Measurements from ENCODE around the gene PLPPR5. TPM values are rescaled to one million over a fixed set of nuclear protein-coding genes. Genes with fewer than 3 reads are reported as not detected.

PLPPR5 gene
- polyA plus RNA-seq, 2 of the 4 experiments (the other 2 are of a cell fraction) = not detected

DNA sequence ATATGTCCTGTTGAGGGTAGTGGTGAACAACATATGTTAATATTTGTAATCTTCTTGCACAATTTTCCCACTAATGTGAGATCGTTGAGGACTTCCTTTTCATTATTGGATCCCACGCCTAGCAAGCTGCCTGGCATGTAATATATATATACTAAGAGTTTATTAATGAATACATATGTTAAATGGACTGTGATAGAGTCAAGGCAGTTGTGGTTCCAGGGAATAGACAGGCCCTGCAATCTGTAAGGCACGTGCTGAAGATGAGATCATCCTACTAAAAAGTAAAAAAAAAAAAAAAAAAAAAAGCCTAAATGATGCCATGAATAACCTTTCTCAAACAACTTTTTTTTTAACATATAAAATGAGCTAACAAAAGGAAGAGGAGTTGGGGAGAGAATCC, 28.9 kb downstream of the PLPPR5 start (continued):
- TF ChIP-seq, protein P1, sequence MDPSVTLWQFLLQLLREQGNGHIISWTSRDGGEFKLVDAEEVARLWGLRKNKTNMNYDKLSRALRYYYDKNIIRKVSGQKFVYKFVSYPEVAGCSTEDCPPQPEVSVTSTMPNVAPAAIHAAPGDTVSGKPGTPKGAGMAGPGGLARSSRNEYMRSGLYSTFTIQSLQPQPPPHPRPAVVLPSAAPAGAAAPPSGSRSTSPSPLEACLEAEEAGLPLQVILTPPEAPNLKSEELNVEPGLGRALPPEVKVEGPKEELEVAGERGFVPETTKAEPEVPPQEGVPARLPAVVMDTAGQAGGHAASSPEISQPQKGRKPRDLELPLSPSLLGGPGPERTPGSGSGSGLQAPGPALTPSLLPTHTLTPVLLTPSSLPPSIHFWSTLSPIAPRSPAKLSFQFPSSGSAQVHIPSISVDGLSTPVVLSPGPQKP (IDR thresholded peaks at IDR 0.05; ENCODE audit: low read depth, low read length) = no peak

DNA sequence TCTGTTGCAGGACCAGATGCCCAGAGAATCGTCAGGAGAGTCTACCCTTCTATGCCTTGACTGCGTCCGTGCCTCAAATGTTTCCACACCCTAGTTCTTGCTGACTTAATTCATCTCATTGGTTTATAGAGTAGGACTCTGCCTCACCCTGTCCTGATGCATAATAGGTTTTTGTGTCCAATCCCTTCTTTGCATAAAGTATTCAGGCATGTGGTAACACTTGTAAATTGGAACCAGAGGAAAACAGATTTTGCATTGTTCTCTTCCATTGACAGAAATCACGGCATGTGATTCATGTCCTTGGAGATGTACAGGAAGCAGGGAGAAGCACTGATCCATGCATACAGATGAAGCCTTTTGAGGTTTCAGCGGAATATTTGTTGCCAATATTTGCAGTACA, 29.5 kb downstream of the PLPPR5 start:
- Histone ChIP-seq H3K9me3 (no peaks in the 10 kb centered on the region), H3K4me2 (no peak overlapping the region), H3K4me1 (no peaks in the 10 kb centered on the region), H3K27ac (no peak overlapping the region), H3K4me3 (no peak overlapping the region)
- CTCF ChIA-PET = no interaction called here
- 43% methylated on average over 5 of the region's 5 CpGs for WGBS (ENCODE audit: missing lambda C conversion rate)
- POLR2A ChIA-PET = no interaction called here
- no peak for TF ChIP-seq ZNF302 (CRISPR knock-in tag; IDR thresholded peaks at IDR 0.05)
- no peak for TF ChIP-seq MYC (IDR thresholded peaks at IDR 0.05; ENCODE audit: borderline replicate concordance, low read length)
- TF ChIP-seq, protein P2, sequence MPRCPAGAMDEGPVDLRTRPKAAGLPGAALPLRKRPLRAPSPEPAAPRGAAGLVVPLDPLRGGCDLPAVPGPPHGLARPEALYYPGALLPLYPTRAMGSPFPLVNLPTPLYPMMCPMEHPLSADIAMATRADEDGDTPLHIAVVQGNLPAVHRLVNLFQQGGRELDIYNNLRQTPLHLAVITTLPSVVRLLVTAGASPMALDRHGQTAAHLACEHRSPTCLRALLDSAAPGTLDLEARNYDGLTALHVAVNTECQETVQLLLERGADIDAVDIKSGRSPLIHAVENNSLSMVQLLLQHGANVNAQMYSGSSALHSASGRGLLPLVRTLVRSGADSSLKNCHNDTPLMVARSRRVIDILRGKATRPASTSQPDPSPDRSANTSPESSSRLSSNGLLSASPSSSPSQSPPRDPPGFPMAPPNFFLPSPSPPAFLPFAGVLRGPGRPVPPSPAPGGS (IDR thresholded peaks at IDR 0.05) = no peak
- TF ChIP-seq, protein P3, sequence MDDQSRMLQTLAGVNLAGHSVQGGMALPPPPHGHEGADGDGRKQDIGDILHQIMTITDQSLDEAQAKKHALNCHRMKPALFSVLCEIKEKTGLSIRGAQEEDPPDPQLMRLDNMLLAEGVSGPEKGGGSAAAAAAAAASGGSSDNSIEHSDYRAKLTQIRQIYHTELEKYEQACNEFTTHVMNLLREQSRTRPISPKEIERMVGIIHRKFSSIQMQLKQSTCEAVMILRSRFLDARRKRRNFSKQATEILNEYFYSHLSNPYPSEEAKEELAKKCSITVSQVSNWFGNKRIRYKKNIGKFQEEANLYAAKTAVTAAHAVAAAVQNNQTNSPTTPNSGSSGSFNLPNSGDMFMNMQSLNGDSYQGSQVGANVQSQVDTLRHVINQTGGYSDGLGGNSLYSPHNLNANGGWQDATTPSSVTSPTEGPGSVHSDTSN (IDR thresholded peaks at IDR 0.05) = no peak
- TF ChIP-seq NPAS2 (CRISPR knock-in tag; IDR thresholded peaks at IDR 0.05; ENCODE audit: borderline replicate concordance) = no peak
- no peak for TF ChIP-seq CBX8 (IDR thresholded peaks at IDR 0.05)
- no peak for TF ChIP-seq TP53 (CRISPR knock-in tag; IDR thresholded peaks at IDR 0.05)
- TF ChIP-seq, protein P4, sequence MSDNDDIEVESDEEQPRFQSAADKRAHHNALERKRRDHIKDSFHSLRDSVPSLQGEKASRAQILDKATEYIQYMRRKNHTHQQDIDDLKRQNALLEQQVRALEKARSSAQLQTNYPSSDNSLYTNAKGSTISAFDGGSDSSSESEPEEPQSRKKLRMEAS (IDR thresholded peaks at IDR 0.05) = no peak
- TF ChIP-seq, protein P5, sequence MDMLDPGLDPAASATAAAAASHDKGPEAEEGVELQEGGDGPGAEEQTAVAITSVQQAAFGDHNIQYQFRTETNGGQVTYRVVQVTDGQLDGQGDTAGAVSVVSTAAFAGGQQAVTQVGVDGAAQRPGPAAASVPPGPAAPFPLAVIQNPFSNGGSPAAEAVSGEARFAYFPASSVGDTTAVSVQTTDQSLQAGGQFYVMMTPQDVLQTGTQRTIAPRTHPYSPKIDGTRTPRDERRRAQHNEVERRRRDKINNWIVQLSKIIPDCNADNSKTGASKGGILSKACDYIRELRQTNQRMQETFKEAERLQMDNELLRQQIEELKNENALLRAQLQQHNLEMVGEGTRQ (IDR thresholded peaks at IDR 0.05) = no peak
- TF ChIP-seq, protein P1 (IDR thresholded peaks at IDR 0.05; ENCODE audit: low read depth, low read length) = no peak
- no peak for TF ChIP-seq RARB (CRISPR knock-in tag; IDR thresholded peaks at IDR 0.05)
- TF ChIP-seq, protein P6, sequence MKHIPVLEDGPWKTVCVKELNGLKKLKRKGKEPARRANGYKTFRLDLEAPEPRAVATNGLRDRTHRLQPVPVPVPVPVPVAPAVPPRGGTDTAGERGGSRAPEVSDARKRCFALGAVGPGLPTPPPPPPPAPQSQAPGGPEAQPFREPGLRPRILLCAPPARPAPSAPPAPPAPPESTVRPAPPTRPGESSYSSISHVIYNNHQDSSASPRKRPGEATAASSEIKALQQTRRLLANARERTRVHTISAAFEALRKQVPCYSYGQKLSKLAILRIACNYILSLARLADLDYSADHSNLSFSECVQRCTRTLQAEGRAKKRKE (CRISPR knock-in tag; IDR thresholded peaks at IDR 0.05; ENCODE audit: low read depth) = no peak
- no peak for TF ChIP-seq KDM5A (IDR thresholded peaks at IDR 0.05)
- TF ChIP-seq ZC3H11A (IDR thresholded peaks at IDR 0.05) = no peak
- TF ChIP-seq CHD4 (IDR thresholded peaks at IDR 0.05; ENCODE audit: borderline replicate concordance) = no peak
- no peak for TF ChIP-seq JUN (IDR thresholded peaks at IDR 0.05)
- no peak for TF ChIP-seq RAD21 (conservative IDR thresholded peaks at IDR 0.05 in 1 of 2, IDR thresholded peaks at IDR 0.05 in 1 of 2)
- ATAC-seq = no peak
- DNase-seq (ENCODE audit: low read depth in 1 of 2, low spot score in 1 of 2) = no peak
- FAIRE-seq = no peak

Data from A549 (cell line).